ENCODE results near the gene TMEM45A.
"Not testable (repeated sequence)": the region's sequence is repeated elsewhere in the genome, so short reads cannot be mapped to it uniquely, and the experiment has no call there.

TMEM45A gene

DNA sequence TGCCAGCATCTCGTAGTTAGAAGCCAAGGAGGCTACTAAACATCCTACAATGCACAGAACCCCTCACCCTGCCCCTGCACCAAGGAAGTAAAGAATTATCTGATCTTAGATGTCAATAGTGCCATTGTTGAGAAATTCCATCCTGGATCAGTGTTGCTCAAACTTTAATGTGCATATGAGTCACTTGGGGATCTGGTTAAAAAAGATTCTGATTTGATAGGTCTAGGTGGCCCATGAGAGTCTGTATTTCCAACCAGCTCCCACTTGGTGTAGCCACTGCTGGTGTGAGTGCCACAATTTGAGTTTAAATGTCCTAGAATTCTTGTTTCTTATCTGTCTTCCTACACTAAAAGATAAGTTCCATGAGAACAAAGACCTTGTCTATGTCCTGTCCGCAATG lies 43.7 kb downstream of the TMEM45A start:
- DNase-seq (ENCODE audit: low spot score), result no peak

DNA sequence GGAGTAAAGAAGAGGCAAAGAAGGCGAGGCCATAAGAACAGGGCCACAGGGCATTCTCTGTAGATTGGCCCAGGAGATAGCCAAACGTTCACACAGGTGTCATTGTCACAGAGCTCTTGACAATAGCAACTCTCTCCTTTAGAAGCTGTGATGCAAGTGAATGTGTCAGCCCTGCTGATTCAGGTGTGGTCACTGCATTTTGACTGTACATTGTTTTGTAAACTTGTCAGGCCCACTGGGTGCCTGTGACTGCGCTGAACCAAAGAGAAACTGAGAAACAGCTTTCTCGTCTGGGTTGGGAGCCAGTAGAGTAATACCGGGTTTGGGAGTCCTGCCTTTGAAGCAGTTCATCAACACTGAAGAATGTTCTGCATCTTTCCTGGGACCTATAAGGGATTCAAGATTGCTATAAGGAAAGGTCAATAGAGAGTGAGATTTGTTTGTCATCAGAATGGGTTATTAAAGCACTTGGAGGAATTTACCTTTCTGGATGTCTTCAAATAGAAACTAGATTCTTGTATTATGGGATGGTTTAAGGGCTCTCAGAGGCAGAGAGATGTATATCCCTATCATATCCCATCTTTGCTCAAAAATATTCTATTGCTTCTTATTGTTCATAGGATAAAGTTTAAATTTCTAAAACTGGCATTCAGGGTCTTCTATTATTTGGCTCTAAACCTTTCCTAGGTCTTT lies 45.4 kb downstream of the TMEM45A start:
- DNase-seq (ENCODE audit: low spot score), result no peak

DNA sequence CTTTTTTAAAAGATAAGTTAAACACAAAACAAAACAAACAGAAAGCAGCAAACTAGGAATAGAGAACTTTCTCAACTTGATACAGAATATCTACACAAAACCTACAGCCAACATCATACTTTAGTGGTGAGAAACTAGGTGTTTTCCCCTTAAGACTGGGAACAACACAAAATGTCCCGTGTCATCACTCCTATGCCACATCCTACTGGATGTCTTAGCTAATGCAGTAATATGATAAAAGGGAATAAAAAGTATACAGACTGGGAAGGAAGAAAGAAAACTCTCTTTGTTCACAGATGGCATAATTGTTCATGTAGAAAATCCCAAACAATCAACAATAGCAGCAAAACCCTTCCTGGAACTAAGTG lies 45.9 kb downstream of the TMEM45A start:
- no peak for DNase-seq (ENCODE audit: low spot score)

DNA sequence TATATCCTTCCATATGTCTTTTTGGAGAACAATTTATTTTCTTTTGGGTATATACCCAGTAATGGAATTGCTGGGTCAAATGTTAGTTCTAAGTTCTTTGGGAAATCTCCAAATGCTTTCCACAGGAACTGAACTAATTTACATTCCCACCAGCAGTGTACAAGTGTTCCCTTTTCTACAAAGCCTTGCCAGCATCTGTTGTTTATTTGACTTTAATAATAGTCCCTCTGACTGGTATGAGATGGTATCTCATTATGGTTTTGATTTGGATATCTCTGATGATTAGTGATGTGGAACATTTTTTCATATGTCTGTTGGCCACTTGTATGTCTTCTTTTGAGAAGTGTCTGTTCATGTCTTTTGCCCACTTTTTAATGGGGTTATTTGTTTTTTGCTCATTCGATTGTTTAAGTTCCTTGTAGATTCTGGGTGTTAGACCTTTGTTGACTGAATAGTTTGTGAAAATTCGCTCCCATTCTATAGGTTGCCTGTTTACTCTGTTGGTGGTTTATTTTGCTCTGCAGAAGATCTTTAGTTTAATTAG lies 48.4 kb downstream of the TMEM45A start:
- no peak for DNase-seq (ENCODE audit: low spot score)

DNA sequence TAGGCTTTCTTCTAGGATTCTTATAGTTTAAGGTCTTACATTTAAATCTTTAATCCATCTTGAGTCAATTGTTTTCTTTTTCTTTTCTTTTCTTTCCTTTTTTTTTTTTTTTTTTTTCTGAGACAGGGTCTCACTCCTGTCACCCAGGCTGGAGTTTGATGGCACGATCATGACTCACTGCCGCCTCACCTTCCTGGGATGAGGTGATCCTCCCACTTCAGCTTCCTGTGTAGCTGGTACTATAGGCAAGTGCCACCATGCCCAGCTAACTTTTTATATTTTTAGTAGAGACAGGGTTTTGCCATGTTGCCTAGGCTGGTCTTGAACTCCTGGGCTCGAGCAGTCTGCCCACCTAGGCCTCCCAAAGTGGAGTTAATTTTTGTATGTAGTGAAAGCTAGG lies 49.0 kb downstream of the TMEM45A start:
- not testable (repeated sequence) for DNase-seq (ENCODE audit: low spot score)

DNA sequence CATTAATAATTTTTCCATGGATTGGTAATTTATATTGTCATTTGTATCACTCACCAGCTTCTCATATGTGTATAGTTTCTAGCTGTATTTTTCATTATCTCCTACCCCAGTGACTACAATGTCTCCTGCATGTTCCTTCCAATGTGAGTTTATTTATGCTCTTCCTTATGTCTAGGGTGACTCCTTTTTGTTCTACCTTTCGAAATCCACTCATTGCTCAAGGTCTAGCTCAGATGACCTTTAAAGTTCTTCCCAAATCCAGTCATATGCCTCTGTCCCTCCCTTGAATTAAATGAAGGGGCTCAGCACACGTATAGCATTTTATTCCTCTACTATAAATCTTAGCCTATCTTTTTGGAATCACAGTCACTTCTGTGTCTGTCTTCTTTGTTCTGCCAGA lies 53.0 kb downstream of the TMEM45A start:
- no peak for DNase-seq (ENCODE audit: low spot score)

DNA sequence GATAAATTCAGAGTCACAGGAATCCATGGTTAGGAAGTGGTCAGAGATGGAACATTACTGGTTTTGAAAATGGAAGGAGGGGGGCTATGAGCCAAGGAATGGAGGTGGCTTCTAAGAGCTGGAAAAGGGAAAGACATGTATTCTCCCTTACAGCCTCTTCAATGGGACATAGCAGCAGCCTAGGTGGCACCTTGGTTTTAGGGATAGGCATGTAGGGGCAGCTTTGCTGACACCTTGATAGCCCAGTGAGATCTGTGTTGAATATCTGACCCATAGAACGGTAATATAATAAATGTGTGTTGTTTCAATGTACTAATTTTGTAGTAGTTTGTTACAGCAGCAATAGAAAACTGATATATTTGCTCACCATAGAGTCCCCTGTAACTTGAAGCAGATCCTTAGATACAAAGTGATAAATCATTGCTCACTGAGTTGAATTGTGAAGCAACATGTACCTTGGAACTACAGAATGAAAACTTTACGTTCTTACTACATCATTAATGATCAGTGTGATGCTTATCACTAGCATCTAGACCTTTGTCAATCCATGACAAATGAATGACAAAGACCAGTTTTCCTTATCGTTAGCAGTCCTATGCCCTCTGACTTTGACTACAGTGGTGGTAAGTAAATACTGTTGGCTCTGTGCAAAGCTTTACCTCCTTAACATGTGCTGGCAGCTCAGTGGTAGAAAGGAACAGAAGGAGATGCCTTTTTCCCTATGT lies 53.8 kb downstream of the TMEM45A start:
- no peak for DNase-seq (ENCODE audit: low spot score)

DNA sequence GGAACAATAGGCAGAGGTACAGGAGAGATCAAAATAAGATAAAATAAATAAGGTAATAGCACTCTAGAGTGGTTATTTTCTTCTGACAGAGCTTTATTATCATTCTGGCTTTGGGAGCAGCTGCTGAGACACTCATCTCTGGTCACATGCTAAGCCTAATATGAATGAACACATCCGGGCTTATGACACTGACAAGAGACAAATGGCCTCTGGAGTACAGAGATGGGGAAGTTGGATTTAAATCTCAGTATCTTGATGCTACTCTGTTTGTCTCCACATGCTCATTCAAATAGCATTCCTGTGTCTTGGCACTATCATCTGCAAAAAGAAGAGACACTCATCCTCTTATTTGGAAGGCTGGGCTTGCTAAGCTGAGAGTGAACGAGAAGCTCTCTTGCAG lies 55.6 kb downstream of the TMEM45A start:
- DNase-seq (ENCODE audit: low spot score), result no peak

DNA sequence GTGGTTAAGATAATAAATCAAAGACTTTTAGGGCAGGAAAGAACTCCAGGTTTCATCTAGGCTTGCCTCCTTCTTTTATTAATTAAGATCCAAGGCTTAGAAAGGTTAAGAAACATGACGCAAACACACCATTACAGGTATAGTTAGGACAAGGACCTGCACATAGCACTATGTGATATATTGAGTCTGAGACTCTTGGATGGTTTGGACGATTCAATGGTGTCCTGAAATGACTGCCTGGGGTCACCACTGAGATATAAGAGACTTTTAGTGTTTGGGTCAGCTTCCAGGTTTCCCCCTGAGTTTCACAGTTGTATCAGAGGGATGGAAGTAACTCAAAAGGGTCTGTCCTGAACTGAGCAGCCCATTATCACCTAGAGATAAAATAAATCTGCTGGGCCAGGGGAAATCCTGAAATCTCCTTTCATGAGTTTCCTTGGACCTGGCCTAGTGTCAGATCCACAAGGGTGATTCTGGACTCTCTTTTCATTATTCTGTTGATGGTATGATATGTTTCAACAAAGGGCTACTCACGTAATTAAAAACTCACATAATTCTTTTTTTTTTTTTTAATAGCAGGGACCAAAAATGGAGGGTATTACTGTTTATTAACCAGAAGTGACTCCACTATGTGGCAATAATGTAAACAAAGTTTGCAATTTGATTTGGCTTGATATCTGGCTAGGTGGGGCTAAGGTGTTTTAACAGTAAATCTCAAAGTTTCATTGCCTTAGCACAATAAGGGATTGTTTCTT lies 61.4 kb downstream of the TMEM45A start:
- no peak for DNase-seq (ENCODE audit: low spot score)

DNA sequence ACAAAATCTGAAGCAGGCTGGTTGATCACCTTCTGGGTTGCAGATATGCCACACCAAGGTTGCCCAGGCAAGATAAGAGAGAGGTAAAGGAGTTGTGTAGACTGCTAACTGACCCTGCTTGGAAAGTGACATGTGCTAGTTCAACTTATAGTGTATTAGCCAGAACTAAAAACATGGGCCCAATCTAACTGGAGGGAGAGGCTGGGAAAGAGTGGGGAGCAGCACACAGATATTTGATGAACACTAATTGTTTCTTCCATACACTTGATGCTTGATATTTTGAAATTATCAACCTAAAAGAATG lies 61.9 kb downstream of the TMEM45A start:
- no peak for DNase-seq (ENCODE audit: low spot score)

DNA sequence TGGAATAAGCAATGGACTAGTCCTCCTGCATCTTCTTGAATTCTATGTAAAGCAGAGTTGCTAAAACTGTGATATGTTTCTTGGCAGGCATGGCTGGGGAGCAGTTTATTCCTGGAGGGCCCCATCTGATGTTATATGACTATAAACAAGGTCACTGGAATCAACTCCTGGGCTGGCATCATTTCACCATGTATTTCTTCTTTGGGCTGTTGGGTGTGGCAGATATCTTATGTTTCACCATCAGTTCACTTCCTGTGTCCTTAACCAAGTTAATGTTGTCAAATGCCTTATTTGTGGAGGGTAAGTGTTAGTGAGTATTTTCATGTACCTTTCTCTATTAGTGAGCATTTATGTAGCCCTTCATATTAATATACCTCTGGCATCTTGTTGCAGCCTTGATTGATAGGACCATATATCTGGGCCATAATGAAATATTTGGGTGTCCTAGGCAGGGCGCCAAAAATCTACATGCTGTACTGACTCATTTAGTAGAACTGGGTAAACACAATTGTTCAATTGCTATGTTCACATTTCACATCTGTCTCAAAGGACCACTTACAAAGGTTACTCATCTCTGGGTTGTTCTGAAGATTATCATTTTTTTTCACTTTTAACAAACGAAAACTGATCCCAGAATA lies 64.4 kb downstream of the TMEM45A start:
- DNase-seq (ENCODE audit: low spot score), result peak; percentile 41

DNA sequence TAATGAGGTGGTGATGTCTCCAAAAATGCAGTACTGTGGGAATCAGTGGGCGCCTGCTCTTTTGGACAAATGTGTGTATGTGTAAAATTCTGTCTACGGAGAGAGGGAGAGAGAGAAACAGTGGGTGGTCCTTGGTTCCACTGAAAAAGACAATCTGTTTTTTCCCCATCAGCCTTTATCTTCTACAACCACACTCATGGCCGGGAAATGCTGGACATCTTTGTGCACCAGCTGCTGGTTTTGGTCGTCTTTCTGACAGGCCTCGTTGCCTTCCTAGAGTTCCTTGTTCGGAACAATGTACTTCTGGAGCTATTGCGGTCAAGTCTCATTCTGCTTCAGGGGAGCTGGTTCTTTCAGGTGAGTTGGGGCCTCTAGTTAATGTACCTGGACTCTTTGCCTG lies 65.8 kb downstream of the TMEM45A start:
- no peak for DNase-seq (ENCODE audit: low spot score)

DNA sequence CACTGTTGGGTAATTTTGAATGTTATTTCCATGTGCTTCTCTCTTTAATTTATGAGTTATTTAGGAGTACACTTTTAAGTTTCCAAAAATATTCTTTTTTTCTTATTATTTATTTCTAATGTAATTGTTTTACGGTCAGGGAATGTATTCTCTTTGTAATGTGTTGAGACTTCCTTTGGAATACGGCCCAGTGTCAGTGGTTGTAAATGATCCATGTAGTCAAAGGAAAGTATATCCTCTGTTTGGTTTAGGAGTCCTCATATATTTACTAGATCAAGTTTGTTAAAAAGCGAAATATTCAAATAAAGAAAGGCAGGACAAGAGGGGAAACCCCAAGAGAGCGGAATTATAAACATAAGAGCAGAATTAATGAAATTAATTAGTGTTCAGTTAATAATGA lies 68.0 kb downstream of the TMEM45A start:
- DNase-seq (ENCODE audit: low spot score), result no peak

DNA sequence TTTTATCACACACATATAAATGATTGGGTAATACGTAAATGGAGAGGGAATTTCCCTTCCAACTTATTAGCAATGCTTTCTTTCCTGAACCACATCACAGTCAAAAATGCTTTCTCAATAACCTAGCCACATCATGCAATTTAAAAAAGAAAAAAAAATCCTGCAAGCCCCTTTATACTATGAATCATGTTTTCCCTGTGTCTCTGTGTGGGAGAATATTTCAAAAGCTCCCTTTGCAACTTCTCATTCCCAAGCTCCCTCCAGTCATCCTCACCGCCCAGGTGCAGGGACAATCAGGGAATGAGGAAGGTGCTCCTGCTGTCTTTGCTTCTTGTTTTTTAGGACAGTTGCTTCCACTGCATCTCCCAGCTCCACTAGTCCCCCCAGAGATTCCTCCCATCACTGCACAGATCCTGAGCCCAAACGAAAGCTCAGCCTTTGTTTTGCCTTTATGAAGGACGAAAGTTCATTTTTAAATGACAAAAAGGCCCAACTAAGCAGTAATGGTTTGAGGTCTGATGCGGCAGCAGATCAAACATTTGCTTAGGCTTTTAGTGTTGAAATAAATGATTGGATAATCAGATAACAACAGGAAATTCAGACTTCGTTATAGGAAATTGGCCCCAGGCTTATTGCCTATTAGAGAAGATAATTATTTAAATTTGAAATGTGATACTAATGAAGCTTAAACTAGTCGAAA lies 69.2 kb downstream of the TMEM45A start:
- DNase-seq (ENCODE audit: low spot score), result no peak

DNA sequence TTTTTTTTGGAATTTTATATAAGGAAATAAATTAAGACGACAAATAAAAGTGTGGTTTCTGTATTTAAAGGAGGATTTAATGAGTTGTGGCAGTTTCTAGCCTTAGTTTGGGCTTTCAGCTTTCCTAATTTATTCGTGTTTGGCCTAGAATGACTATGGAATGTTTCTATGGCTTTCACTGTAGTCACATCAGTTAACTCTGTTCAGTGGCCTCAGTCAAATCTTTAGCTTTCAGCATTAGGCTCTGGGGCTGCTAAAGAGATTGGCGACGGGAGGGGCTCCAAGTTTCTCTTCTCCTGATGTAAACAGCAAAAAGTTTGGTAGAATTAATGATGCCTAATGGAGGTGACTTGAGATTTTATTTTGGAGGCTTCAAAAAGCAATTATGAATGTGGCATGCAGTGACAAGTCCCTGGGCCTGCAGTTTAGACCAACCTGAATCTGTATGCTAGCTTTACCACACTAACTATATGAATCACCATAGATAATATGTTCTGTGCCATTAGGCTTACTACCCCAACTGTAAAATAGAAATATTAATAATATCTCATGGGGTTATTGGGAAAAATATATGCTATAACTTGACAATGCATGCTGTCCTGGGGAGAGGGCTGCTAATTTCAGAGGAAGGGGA lies 69.9 kb downstream of the TMEM45A start:
- no peak for DNase-seq (ENCODE audit: low spot score)

DNA sequence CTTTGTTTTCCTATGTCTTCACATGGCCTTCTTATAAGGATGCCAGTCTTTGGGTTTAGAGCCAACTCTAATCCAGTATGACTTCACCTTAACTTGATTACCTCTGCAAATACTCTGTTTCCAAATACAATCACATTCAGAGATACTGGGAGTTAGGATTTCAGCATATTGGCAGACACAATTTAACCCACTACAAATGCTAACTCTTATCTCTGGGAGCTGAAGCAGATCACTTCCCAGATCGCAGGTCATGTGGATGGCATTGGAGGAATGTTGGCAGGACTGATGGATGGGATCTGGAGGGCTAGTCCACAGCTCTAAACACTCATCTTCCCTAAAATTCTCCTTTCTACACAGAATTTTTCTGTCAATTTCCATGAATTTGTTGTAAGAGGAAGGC lies 70.8 kb downstream of the TMEM45A start:
- no peak for DNase-seq (ENCODE audit: low spot score)

DNA sequence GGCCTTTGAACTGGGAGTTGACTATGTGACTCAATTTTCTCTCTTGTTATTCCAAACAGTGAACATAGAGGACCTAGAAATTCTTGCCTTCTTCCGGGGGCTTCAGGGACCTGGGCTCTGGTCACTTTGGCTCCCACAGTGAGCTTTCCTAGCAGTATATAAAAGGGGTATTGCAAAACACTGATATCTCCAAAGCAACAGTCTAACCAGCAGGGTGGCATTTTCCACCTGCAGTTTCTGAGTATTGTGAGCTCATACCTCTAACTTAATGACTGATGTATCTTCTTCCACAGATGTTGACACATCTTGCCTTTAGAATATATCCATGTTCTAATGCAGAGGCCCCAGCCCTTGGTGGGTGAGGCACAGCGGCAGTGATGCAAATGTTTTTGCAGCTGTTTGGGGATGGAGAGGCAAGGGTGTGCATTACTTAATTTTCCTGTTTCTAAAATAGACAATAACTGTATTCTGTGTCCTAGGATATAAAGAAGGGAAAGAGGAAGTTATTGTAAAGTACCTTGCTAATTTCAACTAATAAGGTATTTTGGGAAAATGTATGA lies 71.3 kb downstream of the TMEM45A start:
- no peak for DNase-seq (ENCODE audit: low spot score)

DNA sequence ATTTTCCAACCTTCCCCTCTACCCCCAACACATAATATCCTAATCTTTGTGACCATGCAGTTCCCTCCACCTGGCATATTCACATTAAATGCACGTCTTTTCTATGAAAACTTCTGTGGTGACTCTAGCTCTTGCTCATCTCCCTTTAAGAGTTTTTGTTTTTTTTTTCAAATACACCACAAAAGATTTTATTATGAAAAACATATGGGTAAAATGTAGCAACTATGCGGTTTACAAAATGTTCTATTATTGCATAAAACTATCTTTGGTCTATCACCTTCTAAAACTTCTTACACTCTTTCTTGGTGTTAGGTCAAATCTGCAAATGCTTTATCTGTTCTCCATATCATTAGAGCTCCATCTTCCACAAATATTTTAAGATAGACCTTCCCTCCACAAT lies 78.4 kb downstream of the TMEM45A start:
- DNase-seq (ENCODE audit: low spot score), result no peak

DNA sequence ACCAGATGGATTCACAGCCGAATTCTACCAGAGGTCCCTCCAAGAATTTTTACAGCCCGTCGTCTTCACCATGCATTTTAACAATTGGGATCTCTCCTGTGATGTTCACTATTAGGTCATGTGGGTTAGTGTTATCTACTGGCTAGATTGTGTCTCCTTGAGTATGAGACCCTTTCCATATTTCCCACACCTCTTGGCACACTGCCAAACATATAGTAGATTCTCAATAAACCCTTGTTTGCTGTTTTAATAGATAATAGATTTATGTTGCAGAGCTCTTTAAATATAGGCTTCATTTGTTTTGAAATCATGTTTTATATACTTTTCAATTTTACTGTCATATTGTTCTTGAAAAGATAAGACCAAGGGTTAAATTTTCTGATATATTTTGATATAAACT lies 82.1 kb downstream of the TMEM45A start:
- DNase-seq (ENCODE audit: low spot score), result no peak

DNA sequence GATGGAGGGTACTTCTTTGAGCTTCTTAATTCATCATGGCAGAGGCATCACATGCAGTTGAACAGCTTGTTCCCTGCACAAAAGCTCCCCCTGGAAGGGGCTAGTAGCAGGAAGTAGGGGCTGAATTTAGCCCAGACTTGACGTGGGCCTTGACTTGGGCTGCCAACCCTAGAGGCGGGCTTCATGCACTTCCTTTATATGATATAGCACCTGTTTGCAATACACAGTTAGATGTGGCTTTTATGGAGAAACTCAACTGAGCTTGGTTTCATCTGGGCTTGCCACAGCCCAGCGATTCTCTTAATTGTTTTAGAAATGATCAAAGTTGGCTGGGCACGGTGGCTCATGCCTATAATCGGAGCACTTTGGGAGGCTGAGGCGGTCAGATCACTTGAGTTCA lies 83.3 kb downstream of the TMEM45A start:
- no peak for DNase-seq (ENCODE audit: low spot score)

DNA sequence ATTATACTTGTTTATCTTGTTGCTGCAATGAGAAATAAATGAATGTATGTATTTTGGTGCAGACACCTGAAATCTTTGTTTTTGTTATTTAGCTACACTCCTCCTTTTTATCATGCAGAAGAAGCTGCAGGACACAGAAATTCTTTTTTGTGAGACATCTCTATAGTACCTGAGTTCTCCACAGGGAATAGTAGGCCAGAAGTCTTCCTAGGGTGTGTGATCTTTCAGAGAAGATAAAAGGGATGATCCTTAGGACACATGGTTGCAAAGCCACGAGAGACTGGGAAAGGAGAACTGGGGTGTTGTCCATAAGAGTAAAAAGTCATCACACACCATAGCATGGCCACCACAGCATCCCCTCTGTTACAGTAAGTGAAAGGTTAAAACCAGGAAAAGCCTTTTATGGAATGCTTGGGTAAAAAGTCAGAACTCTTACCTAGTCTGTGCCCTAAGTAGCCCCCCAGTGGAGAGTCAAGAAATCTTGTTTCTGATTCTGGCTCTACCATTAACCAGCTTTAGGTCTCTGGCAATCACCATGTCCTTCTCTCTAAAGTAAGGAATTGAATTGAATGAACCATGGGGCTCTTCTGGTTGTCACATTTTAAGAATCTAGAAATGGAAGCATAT lies 85.1 kb downstream of the TMEM45A start:
- no peak for DNase-seq (ENCODE audit: low spot score)

Measured in kidney capillary endothelial cell (primary cell).